ENCODE measurements around the gene CPNE6.
"Not testable (repeated sequence)": the region's sequence is repeated elsewhere in the genome, so short reads cannot be mapped to it uniquely, and the experiment has no call there.

GRCh38 chr14:24031331-24031730 lies 40.0 kb upstream of the CPNE6 start:
- TF ChIP-seq CTCF (IDR thresholded peaks at IDR 0.05; ENCODE audit: low read depth, low read length, missing input control); TAF1 (conservative IDR thresholded peaks at IDR 0.05); GABPA (IDR thresholded peaks at IDR 0.05 in 1 of 2, conservative IDR thresholded peaks at IDR 0.05 in 1 of 2); RAD21 (IDR thresholded peaks at IDR 0.05); NR2F2 (IDR thresholded peaks at IDR 0.05); YY1 (IDR thresholded peaks at IDR 0.05); FOXA1 (IDR thresholded peaks at IDR 0.05): not testable (repeated sequence)
- TF ChIP-seq, protein P1, sequence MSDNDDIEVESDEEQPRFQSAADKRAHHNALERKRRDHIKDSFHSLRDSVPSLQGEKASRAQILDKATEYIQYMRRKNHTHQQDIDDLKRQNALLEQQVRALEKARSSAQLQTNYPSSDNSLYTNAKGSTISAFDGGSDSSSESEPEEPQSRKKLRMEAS (IDR thresholded peaks at IDR 0.05), result not testable (repeated sequence)
